Natural killer cell treated with Interleukin-12 subunit alpha and Interleukin-12 subunit beta and Interleukin-15 and Interleukin-18, amount 100 ng/mL, for 72 hours (primary cell): ENCODE data around the gene SMC4. TPM values are rescaled to one million over a fixed set of nuclear protein-coding genes. Genes with fewer than 3 reads are reported as not detected.
A peak's percentile ranks its signal among the peaks of the same experiment; 100 is the strongest.

Source experiments
- ATAC-seq, 2 donors: fragments of 150-1000 bp; cut with Tn5 transposase in 1 of 2; sonication (Bioruptor Pico), chemical (Tn5 transposase) in 1 of 2; 2 replicates each; pipeline ENCODE4 v1.10.0; 2021
- DNase-seq: peaks from one replicate; pipeline ENCODE4 v3.0.0; 2022; ENCODE audit warnings: low spot score
- H3K27ac Mint-ChIP-seq, 2 donors: 1 replicate in 1 of 2; 2 replicates in 1 of 2; pipeline ENCODE4 v1.8.0; 2022; ENCODE audit warnings: mixed read lengths in 2 of 2, mild to moderate bottlenecking in 1 of 2, moderate library complexity in 1 of 2
- H3K27me3 Mint-ChIP-seq, 2 donors: 1 replicate in 1 of 2; 2 replicates in 1 of 2; pipeline ENCODE4 v1.8.0; 2022; ENCODE audit warnings: mixed read lengths in 2 of 2
- H3K36me3 Mint-ChIP-seq: one replicate; pipeline ENCODE4 v1.8.0; 2022; ENCODE audit warnings: mixed read lengths
- H3K4me1 Mint-ChIP-seq, 2 donors: 1 replicate in 1 of 2; 2 replicates in 1 of 2; pipeline ENCODE4 v1.8.0; 2022; ENCODE audit warnings: low read depth in 2 of 2, mixed read lengths in 2 of 2, mild to moderate bottlenecking in 1 of 2
- H3K4me3 Mint-ChIP-seq: one replicate; pipeline ENCODE4 v1.8.0; 2022; ENCODE audit warnings: mixed read lengths
- H3K9me3 Mint-ChIP-seq: 2 replicates; pipeline ENCODE4 v1.8.0; 2022; ENCODE audit warnings: mixed read lengths
- total RNA-seq, 2 donors: library from RNA; stranded (reverse); gene quantifications; one replicate each; pipeline ENCODE4 v1.2.3, GENCODE V29; 2022

The SMC4 gene
- total RNA-seq, 2 donors from 2014 or later, result 118 to 201 TPM

DNA sequence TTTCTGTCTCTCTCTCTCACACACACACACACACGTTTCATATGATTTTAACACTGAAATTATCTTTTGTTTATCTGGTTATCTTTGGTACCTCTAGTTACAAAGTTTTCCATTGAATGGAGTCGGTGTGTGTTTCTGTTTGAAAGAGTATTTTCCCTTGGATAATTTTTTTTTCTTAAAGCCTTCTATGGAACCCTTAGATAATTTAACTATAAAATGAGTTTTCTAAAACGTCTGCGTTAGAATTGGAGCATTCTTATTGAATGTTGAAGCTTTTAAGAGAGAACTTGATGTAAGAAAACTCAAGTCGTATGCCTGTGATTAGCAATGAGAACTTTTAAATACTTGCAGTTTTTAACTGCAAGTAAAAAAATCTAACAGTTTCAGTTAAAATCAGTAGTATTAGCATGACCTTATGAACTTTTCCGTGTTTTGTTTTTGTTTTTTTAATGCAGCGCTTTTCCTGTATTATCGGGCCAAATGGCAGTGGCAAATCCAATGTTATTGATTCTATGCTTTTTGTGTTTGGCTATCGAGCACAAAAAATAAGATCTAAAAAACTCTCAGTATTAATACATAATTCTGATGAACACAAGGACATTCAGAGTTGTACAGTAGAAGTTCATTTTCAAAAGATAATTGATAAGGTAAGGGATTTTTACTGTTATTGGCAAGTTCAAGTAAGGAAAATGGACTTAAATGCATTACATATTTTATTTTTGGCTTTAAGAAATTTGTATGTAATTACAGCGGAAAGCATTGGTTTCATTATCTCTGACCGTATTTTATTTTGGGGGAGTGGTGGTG lies 3.0 kb downstream of the SMC4 start:
- H3K9me3 Mint-ChIP-seq, result no peaks in the 10 kb centered on the region

GRCh38 chr3:160403028-160403545 lies 3.6 kb downstream of the SMC4 start:
- peaks cover 24% of the 10 kb centered on the region for H3K36me3 Mint-ChIP-seq
- peak overlapping the region; percentile 95 for H3K4me3 Mint-ChIP-seq
- DNase-seq (no peak), ATAC-seq (no peak)
- H3K27me3 Mint-ChIP-seq, result no peaks in the 10 kb centered on the region
- peak overlapping the region; percentile 85 to 100 for H3K27ac Mint-ChIP-seq
- H3K9me3 Mint-ChIP-seq, result no peaks in the 10 kb centered on the region
- peaks cover 35 to 58% of the 10 kb centered on the region in 2 donors for H3K4me1 Mint-ChIP-seq

More for the DNA sequence above, 3.0 kb downstream of the SMC4 start:
- peaks cover 36 to 60% of the 10 kb centered on the region in 2 donors for H3K4me1 Mint-ChIP-seq
- H3K4me3 Mint-ChIP-seq, result peak overlapping the region; percentile 95
- H3K36me3 Mint-ChIP-seq, result peaks cover 24% of the 10 kb centered on the region
- no peak for DNase-seq
- peak overlapping the region; percentile 85 to 100 for H3K27ac Mint-ChIP-seq
- H3K27me3 Mint-ChIP-seq, result no peaks in the 10 kb centered on the region
- ATAC-seq, result no peak

DNA sequence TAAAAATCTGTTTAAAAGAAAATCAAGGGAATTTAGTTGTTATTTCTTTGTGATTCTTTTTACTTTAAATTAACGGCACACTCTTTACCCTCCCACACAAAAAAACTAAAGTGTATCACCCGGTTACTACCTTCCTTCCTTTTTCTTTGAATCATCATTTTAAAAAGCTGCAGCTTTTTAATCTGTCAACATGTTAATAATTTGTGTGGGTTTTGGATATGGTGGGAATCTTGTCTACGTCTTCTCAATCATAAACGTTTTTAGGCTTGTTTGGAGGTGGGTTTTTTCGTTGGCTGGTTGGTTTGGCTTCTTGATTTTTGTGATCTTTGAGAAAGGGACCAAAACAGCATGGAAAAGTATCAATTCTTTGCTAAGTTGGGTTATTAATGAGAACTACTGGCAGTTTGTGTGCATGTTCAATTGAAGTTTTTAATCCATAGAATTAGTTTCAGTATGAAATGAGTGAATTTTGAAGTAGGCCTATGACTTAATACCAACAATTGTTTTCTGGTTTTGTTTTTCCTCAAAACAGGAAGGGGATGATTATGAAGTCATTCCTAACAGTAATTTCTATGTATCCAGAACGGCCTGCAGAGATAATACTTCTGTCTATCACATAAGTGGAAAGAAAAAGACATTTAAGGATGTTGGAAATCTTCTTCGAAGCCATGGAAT lies 4.5 kb downstream of the SMC4 start:
- Mint-ChIP-seq H3K9me3 (no peaks in the 10 kb centered on the region), H3K36me3 (peaks cover 24% of the 10 kb centered on the region), H3K4me3 (peak overlapping the region; percentile 95), H3K27me3 (no peaks in the 10 kb centered on the region), H3K4me1 (peaks cover 27 to 50% of the 10 kb centered on the region in 2 donors), H3K27ac (peak overlapping the region; percentile 27 to 73)
- DNase-seq (no peak), ATAC-seq (no peak)

DNA sequence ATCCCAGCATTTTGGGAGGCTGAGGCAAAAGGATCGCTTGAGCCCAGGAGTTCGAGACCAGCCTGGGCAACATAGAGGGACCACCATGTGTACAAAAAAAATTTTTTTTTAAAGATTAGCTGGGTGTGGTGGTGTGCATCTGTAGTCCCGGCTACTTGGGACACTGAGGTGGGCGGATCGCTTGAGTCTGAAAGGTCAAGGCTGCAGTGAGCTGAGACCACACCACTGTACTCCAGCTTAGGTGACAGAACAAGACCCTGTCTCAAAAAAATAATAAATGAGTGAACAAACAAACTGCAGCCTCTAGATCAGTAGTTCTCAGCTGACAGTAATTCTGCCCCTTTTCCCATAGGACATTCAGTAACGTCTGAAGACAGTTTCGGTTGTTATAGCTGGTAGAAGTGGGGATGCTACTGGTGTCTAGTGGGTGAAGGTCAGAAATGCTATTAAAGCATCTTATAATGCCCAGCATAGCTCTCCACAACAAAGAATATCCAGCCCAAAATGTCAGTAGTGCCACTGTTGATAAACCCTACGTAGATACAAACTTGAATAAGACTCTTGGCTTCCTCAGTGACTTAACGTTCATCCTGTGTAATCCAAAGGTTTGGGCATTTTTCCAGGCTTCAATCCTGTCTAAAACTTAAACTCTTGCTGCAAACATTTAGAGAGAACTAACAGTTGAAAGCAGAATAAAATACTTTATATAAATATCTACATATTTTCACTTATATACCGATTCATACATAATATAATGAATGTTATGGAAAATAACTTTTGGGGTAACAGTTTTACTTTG lies 10.6 kb downstream of the SMC4 start:
- DNase-seq (no peak), ATAC-seq (no peak)
- Mint-ChIP-seq H3K9me3 (no peaks in the 10 kb centered on the region), H3K4me3 (no peak overlapping the region), H3K4me1 (peaks cover 0 to 2% of the 10 kb centered on the region in 2 donors), H3K27ac (no peak overlapping the region), H3K36me3 (peaks cover 5% of the 10 kb centered on the region), H3K27me3 (no peaks in the 10 kb centered on the region)

- peaks cover 4 to 7% of the 10 kb centered on the region in 2 donors for H3K4me1 Mint-ChIP-seq
- no peaks in the 10 kb centered on the region for H3K9me3 Mint-ChIP-seq
- ATAC-seq (no peak), DNase-seq (no peak)
- H3K36me3 Mint-ChIP-seq, result peaks cover 20% of the 10 kb centered on the region
- no peaks in the 10 kb centered on the region for H3K27me3 Mint-ChIP-seq
- no peak overlapping the region for H3K27ac Mint-ChIP-seq
- no peak overlapping the region for H3K4me3 Mint-ChIP-seq
Observed at GRCh38 chr3:160412477-160412876, 13.0 kb downstream of the SMC4 start.

- DNase-seq, result peak; percentile 82
- H3K27me3 Mint-ChIP-seq, result no peaks in the 10 kb centered on the region
- H3K36me3 Mint-ChIP-seq, result peaks cover 29% of the 10 kb centered on the region
- peaks cover 4 to 7% of the 10 kb centered on the region in 2 donors for H3K4me1 Mint-ChIP-seq
- H3K4me3 Mint-ChIP-seq, result no peak overlapping the region
- H3K27ac Mint-ChIP-seq, result no peak overlapping the region
- H3K9me3 Mint-ChIP-seq, result no peaks in the 10 kb centered on the region
- ATAC-seq, result peak; percentile 69 to 77
Observed at GRCh38 chr3:160413613-160414248, 14.3 kb downstream of the SMC4 start.

- Mint-ChIP-seq H3K4me3 (no peak overlapping the region), H3K36me3 (peaks cover 36% of the 10 kb centered on the region), H3K4me1 (peaks cover 4 to 7% of the 10 kb centered on the region in 2 donors), H3K9me3 (no peaks in the 10 kb centered on the region), H3K27ac (no peak overlapping the region), H3K27me3 (no peaks in the 10 kb centered on the region)
- ATAC-seq (no peak), DNase-seq (no peak)
Observed at GRCh38 chr3:160417311-160417710, 17.9 kb downstream of the SMC4 start.

DNA sequence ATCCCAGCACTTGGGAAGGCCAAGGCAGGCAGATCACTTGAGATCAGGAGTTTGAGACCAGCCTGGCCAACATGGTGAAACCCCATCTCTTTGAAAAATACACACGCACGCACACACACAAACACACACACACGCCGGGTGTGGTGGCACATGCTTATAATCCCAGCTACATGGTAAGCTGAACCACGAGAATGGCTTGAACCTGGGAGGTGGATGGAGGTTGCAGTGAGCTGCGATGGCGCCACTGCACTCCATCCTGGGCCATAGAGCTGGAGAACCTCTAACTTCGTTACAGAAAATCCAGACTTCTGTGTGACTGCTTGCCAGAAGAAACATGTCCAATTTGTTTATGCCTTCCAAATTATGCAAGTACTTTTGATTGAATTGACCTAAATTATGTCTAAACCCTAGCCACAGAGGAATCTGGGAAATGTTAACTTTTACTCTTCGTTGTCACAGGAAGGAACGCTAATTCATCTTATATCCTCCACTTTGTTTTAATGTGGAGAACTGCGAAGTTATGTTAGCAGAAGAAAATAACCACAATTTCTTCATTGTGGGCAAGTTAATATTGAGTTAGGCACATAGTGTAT lies 28.5 kb downstream of the SMC4 start:
- Mint-ChIP-seq H3K9me3 (no peaks in the 10 kb centered on the region), H3K36me3 (peaks cover 31% of the 10 kb centered on the region), H3K4me3 (no peak overlapping the region), H3K27me3 (no peaks in the 10 kb centered on the region), H3K27ac (no peak overlapping the region), H3K4me1 (no peaks in the 10 kb centered on the region)
- DNase-seq (no peak), ATAC-seq (no peak)

- peaks cover 11 to 19% of the 10 kb centered on the region in 2 donors for H3K4me1 Mint-ChIP-seq
- H3K27me3 Mint-ChIP-seq, result no peaks in the 10 kb centered on the region
Observed at GRCh38 chr3:160434071-160434470, 34.6 kb downstream of the SMC4 start.

DNA sequence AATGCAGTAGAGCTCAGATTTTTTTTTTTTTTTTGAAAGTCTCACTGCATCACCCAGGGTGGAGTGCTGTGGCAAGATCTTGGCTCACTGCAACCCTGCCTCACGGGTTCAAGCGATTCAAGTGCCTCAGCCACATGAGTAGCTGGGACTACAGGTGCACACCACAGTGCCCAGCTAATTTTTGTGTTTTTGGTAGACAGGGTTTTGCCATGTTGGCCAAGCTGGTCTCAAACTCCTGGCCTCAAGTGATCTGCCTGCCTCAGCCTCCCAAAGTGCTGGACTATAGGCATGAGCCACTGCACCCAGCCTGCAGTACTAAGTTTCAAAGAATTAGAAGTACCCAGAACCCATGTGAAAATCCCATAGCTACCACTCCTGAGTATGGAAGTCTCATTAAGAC lies 35.6 kb downstream of the SMC4 start:
- ATAC-seq, result no peak
- Mint-ChIP-seq H3K9me3 (no peaks in the 10 kb centered on the region), H3K27me3 (no peaks in the 10 kb centered on the region), H3K4me3 (no peak overlapping the region), H3K4me1 (peaks cover 11 to 25% of the 10 kb centered on the region in 2 donors), H3K36me3 (peaks cover 29% of the 10 kb centered on the region), H3K27ac (no peak overlapping the region)
- no peak for DNase-seq

More at GRCh38 chr3:160434071-160434470, 34.6 kb downstream of the SMC4 start:
- DNase-seq, result no peak
- H3K9me3 Mint-ChIP-seq, result no peaks in the 10 kb centered on the region
- H3K27ac Mint-ChIP-seq, result no peak overlapping the region
- peaks cover 23% of the 10 kb centered on the region for H3K36me3 Mint-ChIP-seq
- H3K4me3 Mint-ChIP-seq, result no peak overlapping the region
- no peak for ATAC-seq

GRCh38 chr3:160435747-160436146 lies 36.3 kb downstream of the SMC4 start:
- H3K27me3 Mint-ChIP-seq, result no peaks in the 10 kb centered on the region
- no peaks in the 10 kb centered on the region for H3K9me3 Mint-ChIP-seq
- peaks cover 14 to 30% of the 10 kb centered on the region in 2 donors for H3K4me1 Mint-ChIP-seq
- peaks cover 24% of the 10 kb centered on the region for H3K36me3 Mint-ChIP-seq
- DNase-seq, result no peak
- ATAC-seq, result no peak
- no peak overlapping the region for H3K4me3 Mint-ChIP-seq
- H3K27ac Mint-ChIP-seq, result no peak overlapping the region

- Mint-ChIP-seq H3K27me3 (no peaks in the 10 kb centered on the region), H3K4me3 (no peak overlapping the region), H3K4me1 (peaks cover 17 to 35% of the 10 kb centered on the region in 2 donors), H3K36me3 (peaks cover 22% of the 10 kb centered on the region), H3K27ac (no peak overlapping the region), H3K9me3 (no peaks in the 10 kb centered on the region)
- DNase-seq (no peak), ATAC-seq (no peak)
Observed at GRCh38 chr3:160437083-160437455, 37.6 kb downstream of the SMC4 start.

DNA sequence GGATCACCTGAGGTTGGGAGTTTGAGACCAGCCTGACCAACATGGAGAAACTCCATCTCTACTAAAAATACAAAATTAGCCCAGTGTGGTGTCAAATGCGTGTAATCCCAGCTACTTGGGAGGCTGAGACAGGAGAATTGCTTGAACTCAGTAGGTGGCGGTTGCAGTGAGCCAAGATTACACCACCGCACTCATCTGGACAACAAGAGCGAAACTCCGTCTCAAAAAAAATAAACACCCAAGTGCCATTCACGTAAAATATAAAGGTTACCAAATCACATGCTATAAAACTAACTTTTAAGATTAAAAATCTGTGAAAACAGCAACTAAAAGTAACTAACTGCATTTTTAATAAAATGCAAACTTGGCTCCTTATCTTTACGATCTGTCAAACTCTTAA lies 41.2 kb downstream of the SMC4 start:
- DNase-seq, result no peak
- Mint-ChIP-seq H3K9me3 (no peaks in the 10 kb centered on the region), H3K36me3 (peaks cover 23% of the 10 kb centered on the region), H3K27ac (no peak overlapping the region), H3K4me1 (peaks cover 21 to 41% of the 10 kb centered on the region in 2 donors), H3K27me3 (no peaks in the 10 kb centered on the region), H3K4me3 (no peak overlapping the region)
- ATAC-seq, result no peak
